ENCODE data around the gene RCAN1.

GRCh38 chr21:34519694-34520093, 95.2 kb downstream of the RCAN1 start:
- TF ChIP-seq CTCF (IDR thresholded peaks at IDR 0.05) (no peak), POLR2A (IDR thresholded peaks at IDR 0.05) (no peak)
